Mesothelial cell of epicardium (in vitro differentiated cells): ENCODE data around the gene SULT1B1. TPM values are rescaled to one million over a fixed set of nuclear protein-coding genes. Genes with fewer than 3 reads are reported as not detected.

ENCODE experiments used
- DNase-seq, 2 experiments: peaks; one replicate each; pipeline ENCODE4 v3.0.0; 2021; ENCODE audit warnings: low spot score in 2 of 2; ENCODE audit not compliant: unreplicated experiment in 2 of 2
- H3K27ac Mint-ChIP-seq: 2 replicates; pipeline ENCODE4 v1.8.0; 2021; ENCODE audit warnings: mixed read lengths
- H3K27me3 Mint-ChIP-seq: 2 replicates; pipeline ENCODE4 v1.8.0; 2021; ENCODE audit warnings: low read depth, mixed read lengths
- H3K36me3 Mint-ChIP-seq: 2 replicates; pipeline ENCODE4 v1.8.0; 2021; ENCODE audit warnings: mixed read lengths
- H3K4me1 Mint-ChIP-seq: 2 replicates; pipeline ENCODE4 v1.8.0; 2021; ENCODE audit warnings: mixed read lengths
- H3K4me3 Mint-ChIP-seq: 2 replicates; pipeline ENCODE4 v1.8.0; 2021; ENCODE audit warnings: mild to moderate bottlenecking, moderate library complexity, mixed read lengths
- H3K9me3 Mint-ChIP-seq: 2 replicates; pipeline ENCODE4 v1.8.0; 2021; ENCODE audit warnings: mixed read lengths
- total RNA-seq: library from RNA; stranded (reverse); gene quantifications from 3 replicates; pipeline ENCODE4 v1.2.1, GENCODE V29; 2021
- TF ChIP-seq, protein P1 (sequence below): fragments of 200-600 bp; sonication (generic); IDR thresholded peaks from one replicate; pipeline ENCODE4 v1.5.0; 2021; ENCODE audit warnings: antibody characterized with exemption; ENCODE audit not compliant: unreplicated experiment

The SULT1B1 gene
- total RNA-seq, result 0.34 to 0.51 TPM (median 0.38 TPM) in 3 replicates

DNA sequence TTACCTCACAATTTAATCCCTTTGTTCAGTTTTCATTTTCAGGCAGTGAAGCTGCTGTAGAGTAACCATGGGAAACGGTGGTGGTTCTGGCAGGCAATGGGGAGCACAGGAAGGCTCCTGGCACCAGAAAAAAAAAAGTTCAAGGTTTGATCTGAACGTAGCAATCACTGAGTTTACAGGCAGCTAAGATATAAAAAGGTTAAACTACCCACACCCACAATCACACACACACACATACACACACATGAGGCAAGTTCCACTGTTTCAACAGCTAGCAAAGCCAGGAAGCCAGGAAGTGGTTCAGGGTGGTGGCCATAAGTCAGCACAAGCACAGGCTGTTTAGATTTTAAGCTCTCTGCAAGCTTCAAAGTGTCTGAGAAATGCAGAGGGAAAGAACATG lies at the start of gene SULT1B1:
TSS of gene SULT1B1 (minus strand) at position 166 of the 400 bp plus-strand sequence. CDS start 5,403 bp downstream, outside the sequence.
- Mint-ChIP-seq H3K27me3 (no peaks in the 10 kb centered on the region), H3K4me1 (peaks cover 20% of the 10 kb centered on the region), H3K9me3 (no peaks in the 10 kb centered on the region), H3K4me3 (no peak within 1 kb of the TSS), H3K36me3 (no peaks in the 10 kb centered on the region), H3K27ac (peak within 1 kb of the TSS; percentile 80)
- TF ChIP-seq, protein P1, sequence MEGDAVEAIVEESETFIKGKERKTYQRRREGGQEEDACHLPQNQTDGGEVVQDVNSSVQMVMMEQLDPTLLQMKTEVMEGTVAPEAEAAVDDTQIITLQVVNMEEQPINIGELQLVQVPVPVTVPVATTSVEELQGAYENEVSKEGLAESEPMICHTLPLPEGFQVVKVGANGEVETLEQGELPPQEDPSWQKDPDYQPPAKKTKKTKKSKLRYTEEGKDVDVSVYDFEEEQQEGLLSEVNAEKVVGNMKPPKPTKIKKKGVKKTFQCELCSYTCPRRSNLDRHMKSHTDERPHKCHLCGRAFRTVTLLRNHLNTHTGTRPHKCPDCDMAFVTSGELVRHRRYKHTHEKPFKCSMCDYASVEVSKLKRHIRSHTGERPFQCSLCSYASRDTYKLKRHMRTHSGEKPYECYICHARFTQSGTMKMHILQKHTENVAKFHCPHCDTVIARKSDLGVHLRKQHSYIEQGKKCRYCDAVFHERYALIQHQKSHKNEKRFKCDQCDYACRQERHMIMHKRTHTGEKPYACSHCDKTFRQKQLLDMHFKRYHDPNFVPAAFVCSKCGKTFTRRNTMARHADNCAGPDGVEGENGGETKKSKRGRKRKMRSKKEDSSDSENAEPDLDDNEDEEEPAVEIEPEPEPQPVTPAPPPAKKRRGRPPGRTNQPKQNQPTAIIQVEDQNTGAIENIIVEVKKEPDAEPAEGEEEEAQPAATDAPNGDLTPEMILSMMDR, result no peak
- DNase-seq, result no peak

DNA sequence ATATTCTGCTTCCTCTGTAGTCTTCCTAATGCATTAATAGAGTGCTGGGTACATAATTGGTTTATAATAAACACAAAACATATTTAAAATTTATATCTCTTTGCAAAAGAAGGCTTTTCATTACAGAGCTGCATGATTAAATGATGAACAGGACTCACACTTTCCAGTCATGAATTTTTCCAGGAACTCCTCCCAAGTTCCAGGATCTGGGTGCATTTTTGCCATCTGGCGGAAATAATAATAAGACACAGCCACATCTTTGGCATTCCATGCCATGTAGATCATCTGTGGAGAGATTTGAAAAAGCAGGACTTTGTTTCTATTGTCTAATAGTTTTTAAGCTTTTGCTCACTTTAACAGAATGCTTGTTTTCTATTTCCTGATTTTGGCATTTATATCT lies 40.2 kb upstream of the SULT1B1 start:
- H3K4me3 Mint-ChIP-seq, result no peak overlapping the region
- TF ChIP-seq, protein P1, result no peak
- DNase-seq, result no peak
- no peaks in the 10 kb centered on the region for H3K4me1 Mint-ChIP-seq
- peaks cover 4% of the 10 kb centered on the region for H3K9me3 Mint-ChIP-seq
- H3K27me3 Mint-ChIP-seq, result peaks cover 3% of the 10 kb centered on the region
- no peaks in the 10 kb centered on the region for H3K36me3 Mint-ChIP-seq
- H3K27ac Mint-ChIP-seq, result no peak overlapping the region

DNA sequence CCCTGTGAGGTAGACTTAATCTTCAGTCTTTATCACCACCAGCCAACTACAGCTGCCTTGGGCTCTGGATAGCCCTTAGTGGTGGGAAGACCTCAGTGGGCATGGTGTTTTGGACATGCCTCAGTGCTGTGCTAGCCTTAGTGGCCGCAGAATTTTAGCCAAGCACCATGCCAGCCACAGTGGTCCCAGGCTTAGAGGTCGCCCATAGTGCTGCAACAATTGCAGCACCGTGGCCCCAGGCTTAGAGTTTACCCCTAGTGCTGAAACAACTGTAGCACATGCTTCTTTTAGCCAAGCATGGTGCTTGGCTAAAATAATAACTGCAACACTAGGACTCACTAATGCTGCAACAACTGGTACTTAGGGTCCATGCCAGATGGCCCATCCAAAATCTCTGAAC lies 38.9 kb upstream of the SULT1B1 start:
- peaks cover 3% of the 10 kb centered on the region for H3K27me3 Mint-ChIP-seq

DNA sequence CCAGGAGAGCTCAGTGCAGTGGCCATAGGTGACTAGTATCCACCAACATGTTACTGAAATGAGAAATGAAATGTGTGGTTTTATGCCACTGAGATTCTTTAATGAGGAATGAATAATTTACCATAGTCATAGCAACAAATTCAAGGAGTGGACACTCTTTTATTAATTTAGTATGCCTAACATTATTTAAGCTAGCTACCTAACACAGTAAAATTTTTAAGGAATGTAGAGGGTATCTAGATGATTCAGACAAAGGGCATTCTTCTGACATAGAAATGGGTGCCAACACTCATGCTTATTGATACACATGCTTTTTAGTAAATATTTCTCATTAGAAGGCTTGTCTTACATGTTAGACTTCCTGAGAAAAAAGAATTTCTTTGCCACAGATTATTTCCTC lies 33.3 kb upstream of the SULT1B1 start:
- TF ChIP-seq, protein P1, result no peak
- H3K27me3 Mint-ChIP-seq, result peaks cover 3% of the 10 kb centered on the region
- no peak overlapping the region for H3K27ac Mint-ChIP-seq
- no peak overlapping the region for H3K4me3 Mint-ChIP-seq
- peaks cover 4% of the 10 kb centered on the region for H3K9me3 Mint-ChIP-seq
- no peaks in the 10 kb centered on the region for H3K36me3 Mint-ChIP-seq
- DNase-seq, result no peak
- H3K4me1 Mint-ChIP-seq, result no peaks in the 10 kb centered on the region

More for the DNA sequence above, 38.9 kb upstream of the SULT1B1 start:
- H3K4me1 Mint-ChIP-seq, result no peaks in the 10 kb centered on the region
- H3K36me3 Mint-ChIP-seq, result no peaks in the 10 kb centered on the region
- H3K27ac Mint-ChIP-seq, result no peak overlapping the region
- H3K4me3 Mint-ChIP-seq, result no peak overlapping the region
- DNase-seq, result no peak
- TF ChIP-seq, protein P1, result no peak
- peaks cover 4% of the 10 kb centered on the region for H3K9me3 Mint-ChIP-seq

DNA sequence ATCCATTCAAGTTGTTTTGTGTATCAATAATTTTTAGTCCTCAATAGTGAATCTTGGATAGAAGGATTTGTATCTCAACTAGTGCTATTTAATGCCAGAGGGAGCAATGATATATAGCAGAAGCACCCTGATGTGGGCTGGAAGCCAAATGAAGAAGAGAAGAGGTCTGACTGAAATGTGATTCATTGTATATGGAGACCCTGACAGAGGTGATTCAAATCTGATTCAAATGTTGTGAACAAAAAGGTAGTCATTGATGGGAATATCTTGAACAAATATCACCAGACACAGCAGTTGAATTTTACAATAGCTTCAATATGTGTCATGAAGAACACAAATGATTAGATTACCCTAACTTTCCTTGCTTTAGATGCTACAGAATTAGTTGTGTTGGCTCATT lies 27.5 kb upstream of the SULT1B1 start:
- no peak for DNase-seq
- TF ChIP-seq, protein P1, result no peak
- no peaks in the 10 kb centered on the region for H3K9me3 Mint-ChIP-seq

DNA sequence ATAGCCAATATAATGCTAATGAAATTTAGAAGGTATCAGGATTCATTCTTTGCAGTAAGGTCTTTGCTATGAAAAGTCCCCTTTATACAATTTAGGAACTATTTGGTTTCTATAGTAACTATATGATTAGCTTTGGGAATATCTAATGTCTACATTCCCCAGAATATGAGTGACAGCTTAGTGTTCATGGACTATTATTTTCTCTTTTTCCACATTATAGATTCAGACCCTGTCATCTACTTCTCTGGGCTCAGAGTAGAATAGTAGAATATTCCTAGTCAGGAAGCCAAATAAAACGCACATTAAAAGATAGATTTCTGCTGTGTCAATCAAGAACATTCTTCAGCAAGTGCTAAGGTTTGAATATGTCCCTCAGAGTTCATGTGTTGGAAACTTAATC lies 26.1 kb upstream of the SULT1B1 start:
- H3K36me3 Mint-ChIP-seq, result no peaks in the 10 kb centered on the region
- H3K4me3 Mint-ChIP-seq, result no peak overlapping the region
- no peak for DNase-seq
- H3K27me3 Mint-ChIP-seq, result no peaks in the 10 kb centered on the region
- no peaks in the 10 kb centered on the region for H3K9me3 Mint-ChIP-seq
- H3K27ac Mint-ChIP-seq, result no peak overlapping the region
- peaks cover 15% of the 10 kb centered on the region for H3K4me1 Mint-ChIP-seq
- TF ChIP-seq, protein P1, result no peak

More for the DNA sequence above, 27.5 kb upstream of the SULT1B1 start:
- Mint-ChIP-seq H3K4me1 (peaks cover 15% of the 10 kb centered on the region), H3K4me3 (no peak overlapping the region), H3K36me3 (no peaks in the 10 kb centered on the region), H3K27me3 (no peaks in the 10 kb centered on the region), H3K27ac (no peak overlapping the region)
